Measurements from ENCODE around the gene RBM42. TPM values are rescaled to one million over a fixed set of nuclear protein-coding genes. Genes with fewer than 3 reads are reported as not detected.

RBM42 gene
- total and polyA plus RNA-seq, 2 of the 13 experiments (the other 11 are each of a cell fraction or from before 2014, with no cell fraction given) = 27.2 to 55.3 TPM

- TF ChIP-seq EP300 (IDR thresholded peaks at IDR 0.05; ENCODE audit: low read depth in 2 of 2, low read length in 2 of 2) = peak in 1 of 2 experiments; percentile 55; a peak in 1 of 4 replicates
- TF ChIP-seq EP300 (CRISPR knock-in tag; IDR thresholded peaks at IDR 0.05; ENCODE audit: borderline replicate concordance) = no peak; the same call in 1 of the 2 replicates
- peak; percentile 82 for TF ChIP-seq ZNF766 (CRISPR knock-in tag; IDR thresholded peaks at IDR 0.05; ENCODE audit: borderline replicate concordance)
- TF ChIP-seq SPEN (CRISPR knock-in tag; IDR thresholded peaks at IDR 0.05; ENCODE audit: low read depth) = peak; percentile 92
- TF ChIP-seq, protein P1, sequence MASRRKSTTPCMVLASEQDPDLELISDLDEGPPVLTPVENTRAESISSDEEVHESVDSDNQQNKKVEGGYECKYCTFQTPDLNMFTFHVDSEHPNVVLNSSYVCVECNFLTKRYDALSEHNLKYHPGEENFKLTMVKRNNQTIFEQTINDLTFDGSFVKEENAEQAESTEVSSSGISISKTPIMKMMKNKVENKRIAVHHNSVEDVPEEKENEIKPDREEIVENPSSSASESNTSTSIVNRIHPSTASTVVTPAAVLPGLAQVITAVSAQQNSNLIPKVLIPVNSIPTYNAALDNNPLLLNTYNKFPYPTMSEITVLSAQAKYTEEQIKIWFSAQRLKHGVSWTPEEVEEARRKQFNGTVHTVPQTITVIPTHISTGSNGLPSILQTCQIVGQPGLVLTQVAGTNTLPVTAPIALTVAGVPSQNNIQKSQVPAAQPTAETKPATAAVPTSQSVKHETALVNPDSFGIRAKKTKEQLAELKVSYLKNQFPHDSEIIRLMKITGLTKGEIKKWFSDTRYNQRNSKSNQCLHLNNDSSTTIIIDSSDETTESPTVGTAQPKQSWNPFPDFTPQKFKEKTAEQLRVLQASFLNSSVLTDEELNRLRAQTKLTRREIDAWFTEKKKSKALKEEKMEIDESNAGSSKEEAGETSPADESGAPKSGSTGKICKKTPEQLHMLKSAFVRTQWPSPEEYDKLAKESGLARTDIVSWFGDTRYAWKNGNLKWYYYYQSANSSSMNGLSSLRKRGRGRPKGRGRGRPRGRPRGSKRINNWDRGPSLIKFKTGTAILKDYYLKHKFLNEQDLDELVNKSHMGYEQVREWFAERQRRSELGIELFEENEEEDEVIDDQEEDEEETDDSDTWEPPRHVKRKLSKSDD (CRISPR knock-in tag; IDR thresholded peaks at IDR 0.05; ENCODE audit: low read depth) = peak; percentile 92
- TF ChIP-seq ZBTB38 (CRISPR knock-in tag; IDR thresholded peaks at IDR 0.05) = no peak
- no peak for TF ChIP-seq GABPA (IDR thresholded peaks at IDR 0.05; ENCODE audit: low read depth, low read length)
- peak; percentile 52; the same call in 1 of the 2 replicates for TF ChIP-seq GABPA (CRISPR knock-in tag; IDR thresholded peaks at IDR 0.05; ENCODE audit: low read depth)
- peak; percentile 100 for TF ChIP-seq ATF1 (CRISPR knock-in tag; IDR thresholded peaks at IDR 0.05)
- no peak for TF ChIP-seq ZNF343 (CRISPR knock-in tag; IDR thresholded peaks at IDR 0.05)
- no peak for TF ChIP-seq SRSF4 (IDR thresholded peaks at IDR 0.05; ENCODE audit: low read depth, low read length, poor library complexity, severe bottlenecking)
- TF ChIP-seq KLF11 (CRISPR knock-in tag; IDR thresholded peaks at IDR 0.05) = no peak
- TF ChIP-seq DNMT3B (CRISPR knock-in tag; conservative IDR thresholded peaks at IDR 0.05) = no peak
- TF ChIP-seq, protein P2, sequence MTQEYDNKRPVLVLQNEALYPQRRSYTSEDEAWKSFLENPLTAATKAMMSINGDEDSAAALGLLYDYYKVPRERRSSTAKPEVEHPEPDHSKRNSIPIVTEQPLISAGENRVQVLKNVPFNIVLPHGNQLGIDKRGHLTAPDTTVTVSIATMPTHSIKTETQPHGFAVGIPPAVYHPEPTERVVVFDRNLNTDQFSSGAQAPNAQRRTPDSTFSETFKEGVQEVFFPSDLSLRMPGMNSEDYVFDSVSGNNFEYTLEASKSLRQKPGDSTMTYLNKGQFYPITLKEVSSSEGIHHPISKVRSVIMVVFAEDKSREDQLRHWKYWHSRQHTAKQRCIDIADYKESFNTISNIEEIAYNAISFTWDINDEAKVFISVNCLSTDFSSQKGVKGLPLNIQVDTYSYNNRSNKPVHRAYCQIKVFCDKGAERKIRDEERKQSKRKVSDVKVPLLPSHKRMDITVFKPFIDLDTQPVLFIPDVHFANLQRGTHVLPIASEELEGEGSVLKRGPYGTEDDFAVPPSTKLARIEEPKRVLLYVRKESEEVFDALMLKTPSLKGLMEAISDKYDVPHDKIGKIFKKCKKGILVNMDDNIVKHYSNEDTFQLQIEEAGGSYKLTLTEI (CRISPR knock-in tag; conservative IDR thresholded peaks at IDR 0.05) = no peak
- TF ChIP-seq ZKSCAN8 (CRISPR knock-in tag; IDR thresholded peaks at IDR 0.05; ENCODE audit: borderline replicate concordance) = no peak
- 0 out of 2 replicates have a peak, but pooled peaks have one; percentile 16 for TF ChIP-seq ZSCAN25 (CRISPR knock-in tag; IDR thresholded peaks at IDR 0.05)
- TF ChIP-seq, protein P3, sequence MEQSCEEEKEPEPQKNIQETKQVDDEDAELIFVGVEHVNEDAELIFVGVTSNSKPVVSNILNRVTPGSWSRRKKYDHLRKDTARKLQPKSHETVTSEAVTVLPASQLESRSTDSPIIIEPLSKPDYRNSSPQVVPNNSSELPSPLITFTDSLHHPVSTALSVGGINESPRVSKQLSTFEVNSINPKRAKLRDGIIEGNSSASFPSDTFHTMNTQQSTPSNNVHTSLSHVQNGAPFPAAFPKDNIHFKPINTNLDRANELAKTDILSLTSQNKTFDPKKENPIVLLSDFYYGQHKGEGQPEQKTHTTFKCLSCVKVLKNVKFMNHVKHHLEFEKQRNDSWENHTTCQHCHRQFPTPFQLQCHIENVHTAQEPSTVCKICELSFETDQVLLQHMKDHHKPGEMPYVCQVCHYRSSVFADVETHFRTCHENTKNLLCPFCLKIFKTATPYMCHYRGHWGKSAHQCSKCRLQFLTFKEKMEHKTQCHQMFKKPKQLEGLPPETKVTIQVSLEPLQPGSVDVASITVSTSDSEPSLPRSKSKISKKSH (CRISPR knock-in tag; IDR thresholded peaks at IDR 0.05; ENCODE audit: borderline replicate concordance) = no peak
- TF ChIP-seq NFYB (CRISPR knock-in tag; IDR thresholded peaks at IDR 0.05) = peak; percentile 25; the same call in 1 of the 2 replicates
- TF ChIP-seq CREBL2 (CRISPR knock-in tag; IDR thresholded peaks at IDR 0.05; ENCODE audit: borderline replicate concordance) = no peak
- no peak for TF ChIP-seq ZNF644 (CRISPR knock-in tag; IDR thresholded peaks at IDR 0.05; ENCODE audit: low read depth)
- TF ChIP-seq ZKSCAN5 (CRISPR knock-in tag; IDR thresholded peaks at IDR 0.05) = no peak
- no peak for TF ChIP-seq ZNF224 (CRISPR knock-in tag; IDR thresholded peaks at IDR 0.05)
- TF ChIP-seq SALL1 (CRISPR knock-in tag; IDR thresholded peaks at IDR 0.05) = peak; percentile 69
- no peak for TF ChIP-seq ZNF776 (CRISPR knock-in tag; IDR thresholded peaks at IDR 0.05)
- peak; percentile 76 for TF ChIP-seq YY1 (IDR thresholded peaks at IDR 0.05; ENCODE audit: insufficient read depth, insufficient replicate concordance, low read depth, low read length)
These were observed 16.1 kb upstream of the RBM42 start, which contains the start of gene HAUS5 (continued) for GRCh38 chr19:35612559-35613321.
